GM12878 (cell line): ENCODE measurements around the gene RAB28. TPM values are rescaled to one million over a fixed set of nuclear protein-coding genes. Genes with fewer than 3 reads are reported as not detected.

ENCODE experiments used
- ATAC-seq: fragments of 200-7000 bp; cut with Tn5 transposase; 3 replicates; pipeline ENCODE4 v1.9.1; 2020; ENCODE audit warnings: mild to moderate bottlenecking, moderate library complexity
- BruUV-seq: library from RNA; stranded (reverse); fragments of 400-500 nt; replicated peaks from 2 replicates; lab custom pipeline; 2021; lab: Mats Ljungman, UMichigan
- CTCF ChIA-PET: fragments of 300-600 bp; sonication (Branson Sonifier 250); formaldehyde crosslinking; extraction: SDS; loops from one replicate; lab custom pipeline; 2021; ENCODE audit warnings: inconsistent platforms; lab: Yijun Ruan, JAX
- POLR2A ChIA-PET: fragments of 350-600 bp; formaldehyde crosslinking; extraction: SDS; loops from one replicate; lab custom pipeline; 2021; ENCODE audit warnings: inconsistent platforms; lab: Charles Lee
- RAD21 ChIA-PET: fragments of 300-600 bp; sonication (Branson Sonifier 250); formaldehyde crosslinking; loops from one replicate; lab custom pipeline; 2023; ENCODE audit warnings: antibody characterized with exemption; ENCODE audit not compliant: unreplicated experiment; lab: Charles Lee
- SMC1A ChIA-PET: fragments of 300-600 bp; sonication (Branson Sonifier 250); formaldehyde crosslinking; loops from one replicate; lab custom pipeline; 2023; ENCODE audit not compliant: unreplicated experiment, uncharacterized antibody; lab: Charles Lee
- DNase-seq: peaks from one replicate; pipeline ENCODE4 v3.0.0-alpha.2; 2011; ENCODE audit warnings: low read depth, low spot score
- FAIRE-seq: peaks from 3 replicates; lab custom pipeline; 2011; peaks lifted over from hg19 to GRCh38; lab: Jason Lieb, UNC
- H2AFZ ChIP-seq: 2 replicates; pipeline ENCODE4 v1.6.0; 2011; ENCODE audit warnings: low read depth, low read length, control low read depth; ENCODE audit not compliant: control insufficient read depth
- H3K27ac ChIP-seq: 2 replicates; pipeline ENCODE4 v1.5.1; 2011; ENCODE audit warnings: control low read depth; ENCODE audit not compliant: control insufficient read depth, insufficient read depth
- H3K27me3 ChIP-seq, 2 experiments: replicated peaks in 1 of 2; 2 replicates each; pipeline versions ENCODE4 v1.6.0 to v1.6.1; 2011; ENCODE audit warnings: low read length in 1 of 2; ENCODE audit not compliant: control insufficient read depth in 2 of 2, insufficient read depth in 2 of 2
- H3K36me3 ChIP-seq, 2 experiments: 2 replicates each; pipeline ENCODE4 v1.5.1; 2011; ENCODE audit warnings: low read length in 1 of 2; ENCODE audit not compliant: control insufficient read depth in 2 of 2, insufficient read depth in 2 of 2
- H3K4me1 ChIP-seq: 2 replicates; pipeline ENCODE4 v1.6.1; 2011; ENCODE audit warnings: mild to moderate bottlenecking, low read length, moderate library complexity, mixed read lengths; ENCODE audit not compliant: control insufficient read depth, insufficient read depth
- H3K4me2 ChIP-seq: 2 replicates; pipeline ENCODE4 v1.6.0; 2011; ENCODE audit warnings: control low read depth; ENCODE audit not compliant: control insufficient read depth, insufficient read depth
- H3K4me3 ChIP-seq: fragments of 200-600 bp; sonication (generic); 2 replicates; pipeline ENCODE4 v1.5.1; 2016
- H3K79me2 ChIP-seq: 2 replicates; pipeline ENCODE4 v1.6.0; 2011; ENCODE audit warnings: low read length; ENCODE audit not compliant: control insufficient read depth, insufficient read depth
- H3K9ac ChIP-seq: 2 replicates; pipeline ENCODE4 v1.8.0; 2011; ENCODE audit warnings: low read length, control low read depth, mixed read lengths; ENCODE audit not compliant: control insufficient read depth, insufficient read depth
- H3K9me3 ChIP-seq: replicated peaks from 3 replicates; pipeline ENCODE4 v1.5.1; 2011; ENCODE audit warnings: mild to moderate bottlenecking, low read length; ENCODE audit not compliant: control insufficient read depth, insufficient read depth
- H4K20me1 ChIP-seq: 2 replicates; pipeline ENCODE4 v1.6.0; 2011; ENCODE audit not compliant: control insufficient read depth, insufficient read depth
- CBFB ChIP-seq: IDR thresholded peaks from 2 replicates; pipeline ENCODE4 v1.6.1; 2016; ENCODE audit warnings: antibody characterized with exemption, low read depth
- CHD4 ChIP-seq: fragments of 200-600 bp; sonication (generic); IDR thresholded peaks from 2 replicates; pipeline ENCODE4 v1.6.1; 2016; ENCODE audit warnings: mild to moderate bottlenecking
- CUX1 ChIP-seq: IDR thresholded peaks from 2 replicates; pipeline ENCODE4 v1.6.1; 2012; ENCODE audit warnings: improper control_type of control experiment, low read depth, low read length; ENCODE audit not compliant: insufficient replicate concordance
- E2F4 ChIP-seq: IDR thresholded peaks from 2 replicates; pipeline ENCODE4 v1.6.1; 2012; ENCODE audit warnings: low read depth, low read length, improper control_type of control experiment
- JUND ChIP-seq: IDR thresholded peaks from 2 replicates; pipeline ENCODE4 v1.6.1; 2012; ENCODE audit warnings: low read depth, mild to moderate bottlenecking, low read length, improper control_type of control experiment, moderate library complexity
- MAX ChIP-seq: IDR thresholded peaks from 2 replicates; pipeline ENCODE4 v1.6.1; 2012; ENCODE audit warnings: low read depth, low read length, improper control_type of control experiment
- PBX3 ChIP-seq: IDR thresholded peaks from 2 replicates; pipeline ENCODE4 v1.6.1; 2011; ENCODE audit warnings: mild to moderate bottlenecking, low read depth, low read length, moderate library complexity; ENCODE audit not compliant: insufficient replicate concordance
- RB1 ChIP-seq: fragments of 450-650 bp; formaldehyde crosslinking; IDR thresholded peaks from 2 replicates; pipeline ENCODE4 v1.6.1; 2017; ENCODE audit warnings: mild to moderate bottlenecking, borderline replicate concordance
- RFX5 ChIP-seq: IDR thresholded peaks from 2 replicates; pipeline ENCODE4 v1.6.1; 2011; ENCODE audit warnings: low read depth, low read length, improper control_type of control experiment
- RUNX3 ChIP-seq: IDR thresholded peaks from 2 replicates; pipeline ENCODE4 v1.6.1; 2012; ENCODE audit warnings: low read length, inconsistent platforms
- STAT3 ChIP-seq: IDR thresholded peaks from 2 replicates; pipeline ENCODE4 v1.6.1; 2011; ENCODE audit warnings: low read depth, low read length, improper control_type of control experiment
- SUPT20H ChIP-seq: IDR thresholded peaks from 2 replicates; pipeline ENCODE4 v1.6.1; 2011; ENCODE audit warnings: low read depth, mild to moderate bottlenecking, low read length, moderate library complexity, borderline replicate concordance; ENCODE audit not compliant: control insufficient read depth
- TAF1 ChIP-seq: IDR thresholded peaks from 2 replicates; pipeline ENCODE4 v1.6.1; 2011; ENCODE audit warnings: mild to moderate bottlenecking, low read depth, low read length, borderline replicate concordance
- YY1 ChIP-seq: IDR thresholded peaks from 2 replicates; pipeline ENCODE4 v1.6.1; 2011; ENCODE audit warnings: low read depth, mild to moderate bottlenecking, low read length
- ZNF622 ChIP-seq: fragments of 450-650 bp; IDR thresholded peaks from 2 replicates; pipeline ENCODE4 v1.6.1; 2017; ENCODE audit warnings: mild to moderate bottlenecking, inconsistent platforms
- ZZZ3 ChIP-seq: IDR thresholded peaks from 2 replicates; pipeline ENCODE4 v1.6.1; 2011; ENCODE audit warnings: low read depth; ENCODE audit not compliant: control insufficient read depth, insufficient read length
- WGBS: methylation state at CpG from one replicate; pipeline ENCODE4 v1.1.6; 2016; ENCODE audit warnings: low lambda C conversion rate; ENCODE audit not compliant: insufficient replicate concordance, insufficient coverage; ENCODE audit errors: missing lambda C conversion rate; 5-methylcytosine and 5-hydroxymethylcytosine counted together
- in situ Hi-C: fragments of 300-500 bp; cut with MboI; formaldehyde crosslinking; loops from 9 replicates; pipeline ENCODE4 v1.14.3; 2018; ENCODE audit warnings: mixed read lengths
- intact Hi-C: fragments of 100-400 bp; cut with micrococcal nuclease; formaldehyde crosslinking; loops from one replicate; pipeline ENCODE4 v1.14.2; 2022; ENCODE audit not compliant: unreplicated experiment
- polyA plus RNA-seq, 11 experiments: library from polyadenylated mRNA; depleted of rRNA in 4 of 11; unstranded in 6 of 11; stranded (reverse) in 5 of 11; fragments of >200 nt; fragmentation: Nextera tagmentation in 4 of 11; fragmentation: Illumina TruSeq in 1 of 11; extraction: Ambion mirVana in 4 of 11; extraction: Trizol in 1 of 11; gene quantifications; 1 replicate in 1 of 11; 2 replicates in 10 of 11; pipeline versions ENCODE4 v1.2.1 to v1.2.3, GENCODE V29; 2011 to 2016; ENCODE audit warnings: inconsistent platforms in 2 of 11, missing spikeins in 2 of 11, low read depth in 1 of 11
- total RNA-seq, 4 experiments: library from RNA; depleted of rRNA in 3 of 4; stranded (reverse); fragments of >200 nt in 3 of 4; fragmentation: Illumina TruSeq in 1 of 4; extraction: Trizol in 1 of 4; gene quantifications; 2 replicates each; pipeline versions ENCODE4 v1.2.1 to v1.2.3, GENCODE V29; 2013 to 2021

The RAB28 gene
- total and polyA plus RNA-seq, 10 of the 15 experiments (the other 5 are each of a cell fraction or from before 2014, with no cell fraction given), result 5.8 to 29.3 (median 16.9) TPM

GRCh38 chr4:13493793-13494192, 9.7 kb upstream of the RAB28 start (continued):
- no peak for TF ChIP-seq SUPT20H

- Histone ChIP-seq H3K36me3 (no peaks in the 10 kb centered on the region), H3K4me2 (no peak overlapping the region), H3K27ac (no peak overlapping the region), H3K4me1 (no peaks in the 10 kb centered on the region), H2AFZ (no peak overlapping the region), H4K20me1 (no peaks in the 10 kb centered on the region), H3K4me3 (no peak overlapping the region), H3K27me3 (no peaks in the 10 kb centered on the region), H3K79me2 (no peaks in the 10 kb centered on the region), H3K9ac (no peak overlapping the region), H3K9me3 (0 out of 3 replicates have a peak, but pooled peaks cover 1% of the 10 kb centered on the region)
- FAIRE-seq, result no peak
- 59% methylated on average over 3 of the region's 3 CpGs for WGBS
- ChIA-PET RAD21 (no interaction called here), CTCF (no interaction called here), POLR2A (no interaction called here), SMC1A (no interaction called here)
- intact Hi-C loops, result no loop called here
- no peak for DNase-seq
- no TSS peak for BruUV-seq
- ATAC-seq, result no peak
- in situ Hi-C loops, result no loop called here
- TF ChIP-seq RB1 (no peak), MAX (no peak), YY1 (no peak), PBX3 (no peak), E2F4 (no peak), RUNX3 (no peak), TAF1 (no peak), JUND (no peak), ZZZ3 (no peak), RFX5 (no peak), CBFB (no peak), STAT3 (no peak), CHD4 (no peak), ZNF622 (no peak), CUX1 (no peak)
These were observed 8.6 kb upstream of the RAB28 start for GRCh38 chr4:13492747-13493146.
